ENCODE data around the gene SETSIP. TPM values are rescaled to one million over a fixed set of nuclear protein-coding genes. Genes with fewer than 3 reads are reported as not detected.

Gene SETSIP
- total RNA-seq, 1 experiment from 2014 or later, result 0.47 TPM

DNA sequence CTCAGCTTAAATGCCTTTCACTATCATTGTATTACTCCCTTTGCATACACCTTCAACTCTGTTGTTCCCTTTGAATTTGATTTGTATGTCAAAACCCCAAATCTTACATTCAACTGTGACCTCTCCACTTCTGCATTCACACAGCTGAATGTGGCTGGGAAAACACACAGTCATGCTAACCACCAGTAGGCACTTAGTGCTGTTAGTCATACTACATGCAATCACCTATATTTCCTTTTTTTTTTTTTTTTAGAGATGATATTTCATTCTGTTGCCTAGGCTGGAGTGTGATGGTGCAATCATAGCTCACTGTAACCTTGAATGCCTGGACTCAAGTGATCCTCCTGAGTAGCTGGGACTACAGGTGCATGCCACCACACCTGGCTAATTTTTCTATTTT lies 21.1 kb upstream of the SETSIP start:
- intact Hi-C loops (cut with micrococcal nuclease; ENCODE audit: unreplicated experiment), result no loop called here
- Histone ChIP-seq H3K27ac (ENCODE audit: low read depth, low read length, poor library complexity, severe bottlenecking) (no peak overlapping the region), H3K27me3 (replicated peaks; ENCODE audit: insufficient read depth, low read depth, low read length, poor library complexity) (no peaks in the 10 kb centered on the region), H3K4me1 (ENCODE audit: insufficient read depth, low read length, poor library complexity, severe bottlenecking) (no peaks in the 10 kb centered on the region), H3K4me3 (ENCODE audit: low read depth, low read length, poor library complexity, severe bottlenecking) (no peak overlapping the region), H3K36me3 (ENCODE audit: insufficient read depth, low read length, poor library complexity, severe bottlenecking) (no peaks in the 10 kb centered on the region), H3K9me3 (ENCODE audit: low read depth, low read length, poor library complexity, severe bottlenecking) (no peaks in the 10 kb centered on the region)
- DNase-seq (ENCODE audit: low spot score), result no peak
- CTCF ChIA-PET, result interaction anchor here (0.6 kb wide), 1 partner anchor 86 kb away, joined by 3 read pairs; no protein-coding TSS in a partner anchor
- BruUV-seq (replicated peaks), result no TSS peak
- POLR2A ChIA-PET (ENCODE audit: low non-redundant PET), result no interaction called here
- TF ChIP-seq EZH2 (IDR thresholded peaks at IDR 0.05; ENCODE audit: borderline replicate concordance, low read depth, low read length, poor library complexity, severe bottlenecking) (no peak), CTCF (conservative IDR thresholded peaks at IDR 0.05; ENCODE audit: low read depth, low read length) (no peak)

DNA sequence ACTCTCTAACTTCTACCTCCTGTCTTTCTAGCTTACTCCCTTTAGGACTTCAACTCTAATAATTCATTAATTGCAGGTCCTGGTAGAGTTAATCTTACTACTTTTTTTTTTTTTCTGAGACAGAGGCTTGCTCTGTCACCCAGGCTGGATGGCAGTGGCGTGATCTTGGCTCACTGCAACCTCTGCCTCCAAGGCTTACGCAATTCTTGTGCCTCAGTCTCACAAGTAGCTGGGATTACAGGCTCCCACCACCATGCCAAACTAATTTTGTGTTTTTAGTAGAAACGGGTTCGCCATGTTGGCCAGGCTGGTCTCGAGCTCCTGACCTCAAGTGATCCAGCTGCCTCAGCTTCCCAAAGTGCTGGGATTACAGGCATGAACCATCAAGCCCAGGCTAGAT lies 20.7 kb upstream of the SETSIP start:
- no peak for TF ChIP-seq EZH2 (IDR thresholded peaks at IDR 0.05; ENCODE audit: borderline replicate concordance, low read depth, low read length, poor library complexity, severe bottlenecking)
- no peak for TF ChIP-seq CTCF (conservative IDR thresholded peaks at IDR 0.05; ENCODE audit: low read depth, low read length)
- BruUV-seq (replicated peaks), result no TSS peak
- CTCF ChIA-PET, result no interaction called here

GRCh38 chr1:92094595-92094994 lies 19.4 kb upstream of the SETSIP start:
- Histone ChIP-seq H3K9me3 (ENCODE audit: low read depth, low read length, poor library complexity, severe bottlenecking) (no peaks in the 10 kb centered on the region), H3K36me3 (ENCODE audit: insufficient read depth, low read length, poor library complexity, severe bottlenecking) (no peaks in the 10 kb centered on the region), H3K4me3 (ENCODE audit: low read depth, low read length, poor library complexity, severe bottlenecking) (no peak overlapping the region), H3K27me3 (replicated peaks; ENCODE audit: insufficient read depth, low read depth, low read length, poor library complexity) (no peaks in the 10 kb centered on the region), H3K27ac (ENCODE audit: low read depth, low read length, poor library complexity, severe bottlenecking) (no peak overlapping the region), H3K4me1 (ENCODE audit: insufficient read depth, low read length, poor library complexity, severe bottlenecking) (no peaks in the 10 kb centered on the region)
- POLR2A ChIA-PET (ENCODE audit: low non-redundant PET), result no interaction called here
- intact Hi-C loops (cut with micrococcal nuclease; ENCODE audit: unreplicated experiment), result no loop called here
- DNase-seq (ENCODE audit: low spot score), result no peak
- CTCF ChIA-PET, result no interaction called here
- no TSS peak for BruUV-seq (replicated peaks)
- no peak for TF ChIP-seq EZH2 (IDR thresholded peaks at IDR 0.05; ENCODE audit: borderline replicate concordance, low read depth, low read length, poor library complexity, severe bottlenecking)
- no peak for TF ChIP-seq CTCF (conservative IDR thresholded peaks at IDR 0.05; ENCODE audit: low read depth, low read length)

More for the DNA sequence above, 20.7 kb upstream of the SETSIP start:
- Histone ChIP-seq H3K9me3 (ENCODE audit: low read depth, low read length, poor library complexity, severe bottlenecking) (no peaks in the 10 kb centered on the region), H3K4me1 (ENCODE audit: insufficient read depth, low read length, poor library complexity, severe bottlenecking) (no peaks in the 10 kb centered on the region), H3K27ac (ENCODE audit: low read depth, low read length, poor library complexity, severe bottlenecking) (no peak overlapping the region), H3K36me3 (ENCODE audit: insufficient read depth, low read length, poor library complexity, severe bottlenecking) (no peaks in the 10 kb centered on the region), H3K4me3 (ENCODE audit: low read depth, low read length, poor library complexity, severe bottlenecking) (no peak overlapping the region), H3K27me3 (replicated peaks; ENCODE audit: insufficient read depth, low read depth, low read length, poor library complexity) (no peaks in the 10 kb centered on the region)
- POLR2A ChIA-PET (ENCODE audit: low non-redundant PET), result no interaction called here
- no peak for DNase-seq (ENCODE audit: low spot score)
- intact Hi-C loops (cut with micrococcal nuclease; ENCODE audit: unreplicated experiment), result no loop called here
